KMS-11 (cell line): ENCODE data around the gene CFAP20.
"Not testable (repeated sequence)": the region's sequence is repeated elsewhere in the genome, so short reads cannot be mapped to it uniquely, and the experiment has no call there.

Experiments
- H2AFZ ChIP-seq: fragments of 200-600 bp; sonication (generic); 2 replicates; pipeline ENCODE4 v1.6.1; 2016; ENCODE audit warnings: antibody characterized with exemption, mixed run types, low read depth
- H3K27ac ChIP-seq: fragments of 200-600 bp; sonication (generic); 2 replicates; pipeline ENCODE4 v1.6.1; 2016; ENCODE audit warnings: mild to moderate bottlenecking, mixed run types
- H3K27me3 ChIP-seq: fragments of 200-600 bp; sonication (generic); 2 replicates; pipeline ENCODE4 v1.6.1; 2017; ENCODE audit warnings: mild to moderate bottlenecking, low read depth, mixed run types, moderate library complexity; ENCODE audit not compliant: insufficient read depth
- H3K36me3 ChIP-seq: fragments of 200-600 bp; sonication (generic); 2 replicates; pipeline ENCODE4 v1.6.1; 2017; ENCODE audit warnings: mild to moderate bottlenecking, mixed run types; ENCODE audit not compliant: insufficient read depth
- H3K4me1 ChIP-seq: fragments of 200-600 bp; sonication (generic); 2 replicates; pipeline ENCODE4 v1.6.1; 2016; ENCODE audit warnings: mild to moderate bottlenecking, low read depth, mixed run types; ENCODE audit not compliant: poor library complexity, severe bottlenecking
- H3K4me2 ChIP-seq: fragments of 200-600 bp; sonication (generic); 2 replicates; pipeline ENCODE4 v1.7.0; 2016; ENCODE audit warnings: mild to moderate bottlenecking, mixed run types
- H3K4me3 ChIP-seq: fragments of 200-600 bp; sonication (generic); IDR thresholded peaks from 2 replicates; pipeline ENCODE4 v1.6.1; 2017; ENCODE audit warnings: low read depth, low read length, mixed read lengths; ENCODE audit not compliant: insufficient read depth
- H3K79me2 ChIP-seq: fragments of 200-600 bp; sonication (generic); 2 replicates; pipeline ENCODE4 v1.6.1; 2016; ENCODE audit warnings: low read depth, mixed run types; ENCODE audit not compliant: insufficient read depth
- H3K9ac ChIP-seq: fragments of 200-600 bp; sonication (generic); 2 replicates; pipeline ENCODE4 v1.6.1; 2016; ENCODE audit warnings: mild to moderate bottlenecking, mixed run types
- H4K20me1 ChIP-seq: fragments of 200-600 bp; sonication (generic); 2 replicates; pipeline ENCODE4 v1.6.1; 2016; ENCODE audit warnings: mild to moderate bottlenecking, mixed run types; ENCODE audit not compliant: insufficient read depth
- TF ChIP-seq, protein P1 (sequence below): fragments of 200-600 bp; sonication (generic); conservative IDR thresholded peaks from 2 replicates; pipeline ENCODE4 v1.6.1; 2017; ENCODE audit warnings: low read depth, mild to moderate bottlenecking, antibody characterized with exemption, low read length, moderate library complexity, mixed read lengths

Gene CFAP20

DNA sequence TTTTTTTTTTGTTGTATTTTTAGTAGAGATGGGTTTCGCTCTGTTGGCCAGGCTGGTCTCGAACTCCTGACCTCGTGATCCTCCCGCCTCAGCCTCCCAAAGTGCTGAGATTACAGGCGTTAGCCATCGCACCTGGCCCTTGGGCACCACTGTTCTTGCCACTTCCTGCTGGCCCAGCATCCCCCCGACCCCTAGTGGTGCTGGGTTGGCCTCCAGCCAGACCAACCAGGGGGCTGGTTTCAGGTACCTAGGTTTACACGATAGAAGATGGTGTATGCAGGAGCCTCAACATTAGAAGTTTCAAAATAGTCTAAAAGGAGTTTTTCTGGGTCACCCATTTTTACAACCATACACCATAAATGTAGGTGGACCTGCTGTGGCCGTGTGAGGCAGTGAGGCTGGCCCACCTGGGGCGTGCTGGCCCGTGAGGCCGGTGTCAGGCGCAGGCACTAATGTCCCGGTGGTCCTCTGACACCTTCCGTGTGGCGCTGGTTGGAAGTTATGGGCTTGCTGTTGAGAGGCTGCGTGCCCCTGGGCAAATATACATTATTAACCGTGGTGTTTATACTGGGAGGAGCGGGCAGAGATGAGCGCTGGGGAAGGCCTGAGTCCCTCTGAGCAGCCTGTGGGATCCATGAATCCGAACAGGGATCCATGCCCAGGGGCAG lies 43.5 kb downstream of the CFAP20 start:
- no peak overlapping the region for H3K4me2 ChIP-seq
- H3K36me3 ChIP-seq, result no peaks in the 10 kb centered on the region
- TF ChIP-seq, protein P1, sequence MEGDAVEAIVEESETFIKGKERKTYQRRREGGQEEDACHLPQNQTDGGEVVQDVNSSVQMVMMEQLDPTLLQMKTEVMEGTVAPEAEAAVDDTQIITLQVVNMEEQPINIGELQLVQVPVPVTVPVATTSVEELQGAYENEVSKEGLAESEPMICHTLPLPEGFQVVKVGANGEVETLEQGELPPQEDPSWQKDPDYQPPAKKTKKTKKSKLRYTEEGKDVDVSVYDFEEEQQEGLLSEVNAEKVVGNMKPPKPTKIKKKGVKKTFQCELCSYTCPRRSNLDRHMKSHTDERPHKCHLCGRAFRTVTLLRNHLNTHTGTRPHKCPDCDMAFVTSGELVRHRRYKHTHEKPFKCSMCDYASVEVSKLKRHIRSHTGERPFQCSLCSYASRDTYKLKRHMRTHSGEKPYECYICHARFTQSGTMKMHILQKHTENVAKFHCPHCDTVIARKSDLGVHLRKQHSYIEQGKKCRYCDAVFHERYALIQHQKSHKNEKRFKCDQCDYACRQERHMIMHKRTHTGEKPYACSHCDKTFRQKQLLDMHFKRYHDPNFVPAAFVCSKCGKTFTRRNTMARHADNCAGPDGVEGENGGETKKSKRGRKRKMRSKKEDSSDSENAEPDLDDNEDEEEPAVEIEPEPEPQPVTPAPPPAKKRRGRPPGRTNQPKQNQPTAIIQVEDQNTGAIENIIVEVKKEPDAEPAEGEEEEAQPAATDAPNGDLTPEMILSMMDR, result no peak
- H3K27ac ChIP-seq, result no peak overlapping the region
- no peak overlapping the region for H3K4me3 ChIP-seq
- no peak overlapping the region for H3K9ac ChIP-seq
- no peak overlapping the region for H2AFZ ChIP-seq
- no peaks in the 10 kb centered on the region for H4K20me1 ChIP-seq
- H3K79me2 ChIP-seq, result no peaks in the 10 kb centered on the region
- no peaks in the 10 kb centered on the region for H3K27me3 ChIP-seq
- H3K4me1 ChIP-seq, result peaks cover 4% of the 10 kb centered on the region

DNA sequence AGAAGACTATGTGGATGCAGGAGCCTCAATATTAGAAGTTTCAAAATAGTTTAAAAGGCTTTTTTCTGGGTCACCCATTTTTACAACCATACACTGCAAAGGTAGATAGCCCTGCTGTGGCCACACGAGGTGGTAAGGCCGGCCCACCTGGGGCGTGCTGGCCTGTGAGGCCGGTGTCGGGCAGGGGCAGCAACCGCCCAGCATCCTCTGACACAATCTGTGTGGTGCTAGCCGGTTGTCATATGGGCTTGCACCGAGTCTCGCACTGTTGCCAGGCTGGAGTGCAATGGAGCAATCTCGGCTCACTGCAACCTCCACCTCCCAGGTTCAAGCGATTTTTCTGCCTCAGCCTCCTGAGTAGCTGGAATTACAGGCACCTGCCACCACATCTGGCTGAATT lies 44.0 kb downstream of the CFAP20 start:
- no peaks in the 10 kb centered on the region for H3K79me2 ChIP-seq
- no peak overlapping the region for H3K27ac ChIP-seq
- peaks cover 4% of the 10 kb centered on the region for H3K4me1 ChIP-seq
- no peaks in the 10 kb centered on the region for H4K20me1 ChIP-seq
- no peaks in the 10 kb centered on the region for H3K36me3 ChIP-seq
- no peak overlapping the region for H3K4me3 ChIP-seq
- H3K4me2 ChIP-seq, result no peak overlapping the region
- H2AFZ ChIP-seq, result no peak overlapping the region
- no peaks in the 10 kb centered on the region for H3K27me3 ChIP-seq
- TF ChIP-seq, protein P1, result no peak
- no peak overlapping the region for H3K9ac ChIP-seq

DNA sequence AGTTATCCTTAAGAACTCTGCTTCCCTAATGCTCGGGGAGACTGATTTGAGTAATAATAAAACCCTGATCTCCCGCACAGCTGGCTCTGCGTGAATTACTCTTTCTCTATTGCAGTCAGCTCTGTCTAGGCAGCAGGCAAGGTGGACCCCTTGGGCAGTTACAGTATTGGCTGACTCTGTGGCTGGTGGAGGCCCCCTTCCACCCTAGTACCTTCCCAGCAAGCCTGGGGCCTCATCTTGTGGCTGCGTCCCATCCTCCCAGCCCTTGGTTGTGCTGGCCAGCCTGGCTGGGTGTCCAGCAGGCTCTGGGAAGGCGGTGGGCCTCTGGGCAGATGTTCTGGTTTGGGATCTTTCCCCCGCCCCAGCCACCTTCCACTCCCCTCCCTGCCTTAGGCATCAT lies 44.5 kb downstream of the CFAP20 start:
- TF ChIP-seq, protein P1, result no peak
- no peaks in the 10 kb centered on the region for H3K27me3 ChIP-seq

GRCh38 chr16:58082381-58082780 lies 46.8 kb downstream of the CFAP20 start:
- Histone ChIP-seq H3K4me3 (no peak overlapping the region), H4K20me1 (no peaks in the 10 kb centered on the region), H3K27me3 (no peaks in the 10 kb centered on the region), H2AFZ (no peak overlapping the region), H3K79me2 (no peaks in the 10 kb centered on the region), H3K4me1 (peaks cover 4% of the 10 kb centered on the region), H3K27ac (no peak overlapping the region), H3K36me3 (no peaks in the 10 kb centered on the region), H3K9ac (no peak overlapping the region), H3K4me2 (no peak overlapping the region)
- TF ChIP-seq, protein P1, result no peak

More for the DNA sequence above, 44.5 kb downstream of the CFAP20 start:
- no peak overlapping the region for H3K4me3 ChIP-seq
- no peak overlapping the region for H3K4me2 ChIP-seq
- H3K9ac ChIP-seq, result no peak overlapping the region
- no peaks in the 10 kb centered on the region for H3K79me2 ChIP-seq
- H2AFZ ChIP-seq, result no peak overlapping the region
- H3K27ac ChIP-seq, result no peak overlapping the region
- no peaks in the 10 kb centered on the region for H4K20me1 ChIP-seq
- H3K36me3 ChIP-seq, result no peaks in the 10 kb centered on the region
- peaks cover 4% of the 10 kb centered on the region for H3K4me1 ChIP-seq

- H3K27me3 ChIP-seq, H3K27ac ChIP-seq, H3K4me3 ChIP-seq, H3K4me1 ChIP-seq, H3K36me3 ChIP-seq, H3K9ac ChIP-seq, H4K20me1 ChIP-seq, H2AFZ ChIP-seq, H3K4me2 ChIP-seq, H3K79me2 ChIP-seq: not testable (repeated sequence)
Observed at GRCh38 chr16:58080657-58081056, 48.5 kb downstream of the CFAP20 start.
